Activated CD8-positive, alpha-beta memory T cell treated with anti-CD3 and anti-CD28 coated beads, Interleukin-2, amount 50 U/mL, for 4 hours (primary cell): ENCODE measurements around the gene SLC15A3.

Experiments used
- DNase-seq: peaks from one replicate; pipeline ENCODE4 v3.0.0-alpha.2; 2020

SLC15A3 gene

GRCh38 chr11:60951904-60952741 lies at the start of gene SLC15A3:
Gene SLC15A3 (minus strand): TSS chr11:60952176. CDS start chr11:60951551, 625 bp downstream.
- no peak for DNase-seq

DNA sequence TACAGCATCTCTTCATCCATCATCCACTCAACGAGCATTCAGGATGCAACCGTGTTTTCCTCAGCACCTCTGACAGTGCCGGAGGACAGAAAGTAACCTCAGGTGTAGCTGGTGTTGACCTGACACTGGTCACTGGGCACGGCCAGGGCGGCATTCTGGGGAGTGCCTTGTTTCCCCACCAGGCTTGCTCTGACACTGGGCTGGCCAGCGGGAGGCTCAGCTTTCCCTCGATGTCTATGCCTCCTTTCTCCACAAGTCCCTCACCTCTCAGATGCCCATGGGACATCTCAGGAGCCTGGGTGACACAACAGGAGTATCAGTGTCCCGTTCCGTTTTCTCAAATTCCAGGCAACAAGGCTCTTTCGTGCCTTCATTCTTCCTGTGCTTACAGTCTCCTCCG lies 48.5 kb upstream of the SLC15A3 start:
- no peak for DNase-seq

GRCh38 chr11:60996381-60997138 lies 44.6 kb upstream of the SLC15A3 start:
- DNase-seq = no peak

DNA sequence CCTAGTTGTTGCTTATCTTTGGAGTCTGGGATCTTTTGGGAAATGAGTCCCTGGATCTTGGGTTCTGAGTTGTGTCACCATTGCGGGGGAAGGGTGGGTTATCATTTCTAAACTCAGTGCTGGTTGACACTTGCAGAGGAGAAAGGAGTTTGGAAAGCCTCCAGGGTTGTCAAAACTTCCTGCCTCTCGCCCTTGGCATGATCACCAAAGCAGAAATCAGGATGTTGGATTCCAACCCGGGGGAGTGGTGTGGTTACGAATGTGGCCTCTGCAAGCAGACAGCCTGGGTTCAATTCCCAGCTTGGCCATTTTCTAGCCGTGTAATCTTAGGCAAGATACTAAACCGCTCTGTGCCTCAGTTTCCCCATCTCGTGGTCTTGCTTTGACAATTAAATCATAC lies 43.8 kb upstream of the SLC15A3 start:
- no peak for DNase-seq

DNA sequence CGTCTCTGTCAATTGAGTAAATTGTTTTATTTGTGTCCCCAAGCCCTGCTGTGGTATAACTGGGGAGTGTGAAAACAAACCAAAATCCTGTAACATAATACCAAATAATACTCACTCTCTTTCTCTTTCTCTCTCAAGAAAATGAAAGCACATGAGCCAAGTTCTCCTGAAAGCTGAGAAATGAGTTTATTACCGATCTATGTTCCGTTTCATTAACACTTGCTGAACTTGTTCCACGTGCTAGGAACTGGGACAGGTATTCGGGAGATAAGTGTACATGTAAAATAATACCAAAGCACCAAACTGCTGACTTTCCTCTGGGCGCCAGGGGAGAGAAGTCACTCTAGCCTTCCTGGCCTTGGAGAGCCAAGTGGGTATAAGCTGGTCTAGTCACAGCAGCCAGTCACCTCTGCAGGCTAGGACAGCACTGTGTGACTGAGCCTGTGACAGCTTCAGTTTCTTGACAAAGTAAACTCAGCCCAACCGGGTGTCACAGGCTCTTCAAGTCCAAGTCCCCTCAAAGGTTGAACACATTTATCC lies 42.6 kb upstream of the SLC15A3 start:
- DNase-seq = no peak

- no peak for DNase-seq
Observed at GRCh38 chr11:60993615-60994014, 41.6 kb upstream of the SLC15A3 start.

DNA sequence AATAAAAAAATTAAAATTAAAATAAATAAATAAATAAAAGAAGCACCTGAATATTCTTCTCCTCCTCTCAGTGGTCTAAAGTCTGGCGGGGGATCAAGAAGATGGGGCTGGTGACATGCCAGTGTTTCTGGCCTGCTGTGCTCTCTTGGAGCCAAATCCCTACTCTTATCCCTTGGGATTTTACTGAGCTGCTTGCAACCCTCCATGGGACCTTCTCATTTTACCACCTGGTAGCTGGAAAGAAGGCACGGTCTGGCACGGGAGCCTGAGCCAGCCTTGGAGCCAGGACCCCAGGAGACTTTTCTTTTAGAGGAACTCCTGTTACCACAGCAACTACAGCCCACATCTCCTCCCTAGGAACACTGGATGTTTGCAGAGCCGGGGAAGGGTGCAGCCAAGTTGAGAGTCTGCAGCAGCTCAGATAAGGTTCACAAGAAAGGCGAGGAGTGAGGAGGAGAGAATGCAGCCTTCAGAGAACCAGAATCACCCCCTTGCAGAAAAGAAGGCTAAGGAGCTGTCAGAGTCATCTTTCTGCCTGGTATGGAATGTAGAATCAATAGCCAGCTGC lies 41.0 kb upstream of the SLC15A3 start:
- no peak for DNase-seq

DNA sequence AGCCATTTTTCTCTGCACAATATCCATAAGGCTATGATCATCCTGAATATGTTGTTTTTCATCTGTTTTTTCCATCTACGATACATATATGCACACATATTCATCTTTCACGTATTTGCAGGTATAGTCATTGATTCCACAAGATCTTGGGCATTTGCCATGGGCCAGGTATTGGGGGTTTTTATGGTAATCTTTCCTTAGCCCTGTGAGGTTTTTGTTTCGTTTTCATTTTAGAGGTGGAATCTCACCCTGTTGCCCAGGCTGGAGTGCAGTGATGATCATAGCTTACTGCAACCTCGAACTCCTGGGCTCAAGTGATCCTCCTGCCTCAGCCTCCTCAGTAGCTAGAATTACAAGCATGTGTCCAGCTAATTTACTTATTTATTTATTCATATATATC lies 39.5 kb upstream of the SLC15A3 start:
- DNase-seq = no peak

DNA sequence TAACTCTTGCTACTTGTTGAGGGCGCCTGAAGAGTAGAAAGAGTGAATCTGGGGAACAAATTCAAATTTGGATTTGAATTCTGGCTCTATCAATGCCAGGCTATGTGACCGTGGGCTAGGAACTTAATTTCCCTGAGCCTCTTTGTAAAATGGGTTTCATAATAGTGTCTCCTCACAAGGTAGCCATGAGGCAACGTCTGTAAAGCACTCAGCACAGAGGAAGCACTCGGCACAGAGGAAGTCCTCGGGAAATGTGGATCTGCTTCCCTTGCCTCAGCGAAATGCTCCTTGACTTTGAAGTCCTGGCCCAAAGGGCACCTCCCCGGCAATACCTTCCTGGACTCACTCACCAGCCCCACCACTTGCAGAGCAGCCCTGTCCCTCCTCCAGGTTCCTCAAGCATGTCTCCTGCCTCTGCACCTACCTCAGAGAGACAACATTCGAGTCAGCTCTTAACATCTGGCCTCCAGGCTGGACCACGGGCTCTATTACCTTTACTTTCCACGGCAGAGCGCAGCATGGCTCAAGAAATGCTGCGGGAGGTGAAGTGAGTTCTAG lies 37.2 kb upstream of the SLC15A3 start:
- no peak for DNase-seq

GRCh38 chr11:60988658-60989057 lies 36.7 kb upstream of the SLC15A3 start:
- DNase-seq = no peak

GRCh38 chr11:60987577-60988277 lies 35.8 kb upstream of the SLC15A3 start:
- DNase-seq = peak; percentile 41

DNA sequence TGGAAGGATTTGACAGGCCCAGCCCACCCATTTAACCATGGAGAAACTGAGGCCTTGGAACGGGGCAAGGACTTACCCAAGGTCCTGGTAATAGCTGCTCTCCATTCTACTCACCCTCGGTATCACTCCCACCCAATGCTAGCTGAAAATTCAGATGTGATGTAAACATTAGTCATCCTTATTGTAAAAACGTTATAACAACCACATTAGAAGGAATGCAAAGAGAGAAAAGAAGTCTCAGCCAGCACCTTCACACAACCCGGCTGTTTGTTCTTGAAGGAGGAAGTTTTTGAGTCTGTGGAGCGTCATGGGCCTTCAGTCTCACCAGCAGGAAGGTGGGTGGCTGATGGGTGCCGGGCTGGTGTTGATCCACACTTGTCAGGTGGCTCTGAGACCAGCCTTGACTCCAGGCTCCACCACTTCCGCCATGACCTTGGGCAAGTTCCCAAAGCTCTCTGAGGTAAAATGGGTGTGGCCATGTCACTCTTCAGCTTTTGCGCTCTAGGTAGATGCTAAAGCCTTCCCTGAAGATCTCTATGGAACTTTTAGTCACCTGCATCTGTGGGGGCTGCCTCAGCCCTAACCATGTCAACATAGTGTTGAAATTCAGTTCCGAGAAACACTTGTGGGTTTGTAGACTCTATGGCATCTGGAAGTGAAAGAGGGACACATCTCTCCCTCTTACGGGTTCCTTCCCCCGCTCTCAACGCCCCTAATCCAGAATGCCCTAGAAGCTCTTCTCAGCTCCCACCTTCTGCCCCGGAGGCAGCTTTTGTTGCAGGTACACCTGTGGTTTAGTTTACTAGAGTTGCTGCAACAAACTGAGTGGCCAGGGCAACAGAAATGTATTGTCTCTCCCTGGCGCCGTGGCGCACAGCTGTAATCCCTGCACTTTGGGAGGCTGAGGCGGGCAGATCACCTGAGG lies 34.3 kb upstream of the SLC15A3 start:
- peak; percentile 87 for DNase-seq

- no peak for DNase-seq
Observed at GRCh38 chr11:60985501-60985900, 33.5 kb upstream of the SLC15A3 start.

- DNase-seq = no peak
Observed at GRCh38 chr11:60984636-60985035, 32.7 kb upstream of the SLC15A3 start.

DNA sequence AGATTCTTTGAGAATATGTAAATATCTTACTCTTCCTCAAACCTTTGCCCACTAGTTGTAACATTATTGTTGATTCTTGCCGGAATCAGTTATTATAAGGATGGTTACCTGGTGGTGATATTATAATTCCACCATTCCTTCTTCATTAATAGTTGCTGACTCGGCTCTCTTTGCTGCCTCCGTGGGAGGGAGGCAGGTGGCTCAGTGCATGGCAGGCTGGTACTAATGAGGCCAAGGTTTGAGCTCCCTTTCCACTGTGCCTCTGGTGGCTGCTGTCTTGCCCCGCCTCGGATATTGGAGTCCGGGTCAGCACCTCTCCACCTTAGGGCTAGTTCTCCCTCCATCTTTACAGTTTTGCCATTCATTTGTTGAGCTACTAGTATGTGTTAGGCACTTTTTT lies 32.2 kb upstream of the SLC15A3 start:
- no peak for DNase-seq

DNA sequence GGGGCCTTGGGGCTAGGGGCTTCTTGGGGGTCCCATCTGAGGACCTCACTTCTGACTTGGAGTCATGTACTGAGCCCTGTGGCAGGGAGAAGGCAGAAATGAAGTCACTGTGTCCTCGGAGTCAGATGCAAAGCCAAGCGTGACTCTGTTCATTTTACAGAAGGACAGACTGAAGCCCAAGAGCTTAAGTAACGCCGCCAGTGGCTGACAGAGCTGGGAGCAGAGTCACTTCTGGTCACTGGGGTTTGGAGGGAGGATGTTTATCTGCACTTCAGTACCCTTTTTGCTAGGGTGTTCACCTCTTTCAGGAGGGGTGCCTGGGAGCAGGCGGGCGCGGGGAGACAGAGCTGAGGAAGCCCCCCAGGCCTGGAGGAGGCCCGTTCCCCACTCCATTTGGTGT lies 30.2 kb upstream of the SLC15A3 start:
- DNase-seq = no peak

GRCh38 chr11:60981515-60981914 lies 29.5 kb upstream of the SLC15A3 start:
- no peak for DNase-seq

DNA sequence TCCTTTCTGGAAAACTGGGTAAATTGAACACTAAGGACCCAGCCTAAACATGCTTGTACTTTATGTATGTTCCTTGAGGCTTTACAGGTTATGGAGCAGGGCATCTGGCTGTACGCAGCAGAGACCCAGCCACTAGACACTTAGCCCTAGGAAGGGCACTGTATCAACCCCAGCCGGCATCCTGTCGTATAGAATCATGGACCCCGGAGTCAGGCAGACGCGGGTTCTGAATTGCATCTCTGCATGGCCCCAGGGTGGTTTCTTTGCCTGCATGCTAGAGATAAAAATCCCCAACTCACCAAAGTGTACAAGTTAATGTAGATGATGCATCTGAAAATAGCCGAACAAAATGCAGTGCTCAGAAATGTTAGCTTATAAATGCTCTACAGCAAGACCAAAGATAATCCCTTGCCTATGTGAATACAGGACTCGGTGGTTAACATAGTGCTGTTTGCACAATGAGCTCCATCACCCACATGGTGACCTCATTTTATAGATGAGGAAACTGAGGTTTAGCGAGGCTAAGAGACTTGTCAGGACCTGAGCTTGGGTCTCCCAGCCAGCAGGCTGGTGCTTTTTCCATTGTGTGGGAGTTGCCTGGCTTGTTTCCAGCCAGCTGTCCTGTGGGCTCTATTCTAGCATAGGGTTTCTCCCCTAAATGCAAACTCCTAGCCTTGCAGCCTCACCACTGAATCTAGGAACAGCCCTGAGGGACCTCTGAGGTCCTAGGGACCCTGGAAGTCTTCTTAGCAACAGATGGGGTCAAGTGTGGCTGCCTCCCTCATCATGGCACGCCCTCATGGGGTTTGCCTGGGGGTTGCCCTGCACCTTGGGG lies 26.8 kb upstream of the SLC15A3 start:
- peak; percentile 60 for DNase-seq

DNA sequence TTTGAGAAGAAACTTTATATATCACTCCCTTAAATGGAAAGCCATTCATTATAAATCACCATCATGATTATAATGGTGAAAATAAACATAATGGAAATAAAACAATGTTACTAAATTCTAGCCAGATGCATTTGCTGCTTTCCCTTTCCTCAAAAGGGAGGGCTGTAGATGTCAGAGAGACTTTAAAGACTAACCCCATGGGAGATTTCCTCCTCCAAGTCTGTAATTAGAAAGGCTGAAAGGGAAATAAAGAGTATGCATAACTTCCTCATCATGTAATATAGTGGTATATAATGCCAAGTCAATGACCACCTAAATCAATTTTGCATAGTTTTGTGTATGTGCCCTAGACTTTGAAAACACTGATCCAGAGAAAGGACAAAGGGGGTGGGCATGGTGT lies 25.9 kb upstream of the SLC15A3 start:
- no peak for DNase-seq

- DNase-seq = no peak
Observed at GRCh38 chr11:60977224-60977623, 25.2 kb upstream of the SLC15A3 start.

DNA sequence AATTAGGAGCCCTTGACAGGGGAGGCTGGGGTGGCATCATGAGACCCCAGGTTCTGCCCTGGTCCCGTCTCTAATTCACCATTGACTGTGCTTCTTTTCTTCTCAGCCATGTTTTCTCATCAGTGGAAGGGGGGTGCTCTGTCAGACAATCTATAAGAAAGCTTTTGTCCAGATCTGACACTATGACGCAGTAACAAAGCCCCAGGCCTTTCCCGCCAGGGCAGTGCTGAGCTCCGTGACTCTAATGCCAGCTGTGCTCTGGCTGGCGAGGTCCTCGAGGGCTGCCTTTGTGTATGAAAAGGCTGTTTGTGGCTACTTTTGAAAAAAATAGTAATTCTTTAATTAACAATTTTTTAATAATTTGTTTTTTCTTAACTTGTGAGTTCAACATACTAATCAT lies 22.8 kb upstream of the SLC15A3 start:
- DNase-seq = no peak
